Left forelimb (tissue), 1 donor: ENCODE data around the gene CSMD2.

Experiments used
- DNase-seq: peaks from one replicate; pipeline ENCODE4 v3.0.0-alpha.2; 2018; ENCODE audit warnings: low spot score

The CSMD2 gene

GRCh38 chr1:33743221-33743998 lies 421.6 kb downstream of the CSMD2 start:
- DNase-seq, result no peak

DNA sequence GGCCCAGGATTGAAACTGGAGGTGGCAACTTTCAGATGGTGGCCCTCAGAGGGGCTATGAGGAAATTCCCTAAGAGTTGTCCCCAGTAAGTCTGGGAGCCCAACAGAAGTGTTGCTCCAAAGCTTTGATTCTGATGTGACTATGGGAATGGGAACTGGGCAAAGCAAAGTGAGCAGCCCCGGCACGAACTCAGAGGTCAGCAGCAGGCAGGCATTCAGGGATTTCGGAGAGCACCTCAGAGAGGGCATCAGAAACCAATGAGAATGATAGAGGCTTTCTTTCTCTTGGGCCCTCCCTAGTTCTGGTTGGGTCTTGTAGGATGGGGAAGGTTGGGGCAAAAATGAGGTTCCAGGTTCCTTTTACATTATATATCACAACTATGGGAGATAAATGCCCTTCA lies 422.4 kb downstream of the CSMD2 start:
- DNase-seq, result no peak

DNA sequence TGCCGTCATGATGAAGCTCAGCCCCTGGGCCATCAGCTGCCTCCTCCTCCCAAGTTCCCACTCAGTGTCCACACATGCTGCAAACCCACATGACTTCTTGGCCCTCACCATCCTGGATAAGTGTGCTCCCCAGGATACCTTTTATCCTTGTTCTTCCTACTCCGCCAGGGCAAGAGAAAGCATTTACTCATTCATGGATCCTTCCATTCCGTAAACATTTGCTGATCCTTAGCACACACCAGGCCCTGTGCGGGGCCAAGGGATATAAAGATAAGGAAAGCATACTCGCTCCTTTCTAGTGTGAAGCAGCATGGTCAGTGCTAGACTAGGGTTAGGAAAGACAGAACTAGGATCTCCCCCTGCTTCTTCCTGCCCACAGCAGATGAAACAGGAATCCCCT lies 423.3 kb downstream of the CSMD2 start:
- no peak for DNase-seq

DNA sequence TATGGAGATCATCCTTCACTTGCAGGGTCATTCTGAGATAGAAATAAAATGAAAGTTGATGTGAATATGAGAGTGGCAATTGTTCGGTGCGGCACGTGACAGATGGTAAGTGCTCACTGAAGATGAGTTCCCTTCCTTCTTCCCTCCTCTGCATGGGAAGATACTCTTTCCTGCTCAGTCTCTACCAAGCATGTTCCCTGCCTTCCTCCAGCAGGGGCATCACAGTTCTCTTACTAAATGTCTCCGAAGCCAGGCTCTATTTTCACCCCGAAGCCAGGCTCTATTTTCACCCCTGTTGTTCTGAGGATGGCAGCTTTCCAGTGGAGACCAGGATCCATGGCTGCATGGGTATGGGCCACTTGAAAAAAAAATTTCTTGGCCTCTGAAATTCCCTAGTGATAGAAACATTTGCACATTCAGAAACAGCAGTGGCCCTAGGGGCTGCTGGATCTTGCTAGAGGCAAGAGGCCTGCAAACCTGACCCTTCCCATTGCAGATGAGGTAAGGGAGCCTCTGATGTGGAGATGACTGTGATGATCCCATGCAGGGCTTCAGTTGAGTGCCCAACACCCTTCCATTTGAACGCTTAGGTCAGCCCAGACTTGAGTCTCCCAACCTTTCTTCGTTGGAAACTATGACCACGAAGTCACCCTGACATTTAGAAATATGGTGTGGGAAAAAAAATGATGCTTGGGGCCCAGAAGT lies 424.8 kb downstream of the CSMD2 start:
- DNase-seq, result no peak

DNA sequence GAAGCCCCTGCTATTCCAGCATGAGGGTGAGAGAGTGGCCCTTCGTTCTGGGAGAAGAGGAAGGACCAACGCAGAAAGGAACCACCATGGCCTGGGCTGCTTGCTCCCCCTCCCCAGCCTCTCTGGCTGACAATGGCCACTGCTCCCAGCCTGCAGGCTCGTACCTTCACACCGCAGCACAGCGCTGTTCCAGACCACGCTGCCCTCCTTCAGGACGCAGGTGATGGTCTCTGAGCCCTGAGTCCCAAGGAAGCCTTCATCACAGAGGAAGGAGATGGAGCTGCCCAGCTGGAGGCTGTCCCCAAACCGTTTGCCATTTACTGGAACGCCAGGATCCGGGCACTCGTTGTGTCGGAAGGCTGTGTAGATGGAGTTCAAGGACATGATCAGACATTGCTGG lies 426.1 kb downstream of the CSMD2 start:
- no peak for DNase-seq

GRCh38 chr1:33738536-33738935 lies 426.5 kb downstream of the CSMD2 start:
- no peak for DNase-seq

DNA sequence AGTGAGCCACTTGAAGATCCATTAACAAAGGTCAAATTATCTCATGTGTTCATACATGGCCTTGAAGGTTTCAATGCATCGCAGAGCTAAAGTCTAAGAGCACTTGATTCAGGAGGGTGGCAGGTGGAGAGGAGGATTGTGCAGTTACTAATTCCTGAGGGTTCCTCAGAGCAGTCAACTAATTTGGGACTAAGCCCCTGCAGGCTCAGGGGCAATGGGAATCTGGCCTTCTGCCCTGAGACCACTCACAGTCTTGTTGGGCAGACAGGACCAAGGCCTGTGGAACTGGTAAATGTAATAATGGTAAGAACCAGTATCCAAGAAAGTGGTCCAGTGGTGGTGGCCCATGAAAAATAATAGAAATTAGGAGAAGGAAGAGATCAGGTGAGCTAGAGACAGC lies 428.5 kb downstream of the CSMD2 start:
- DNase-seq, result no peak

DNA sequence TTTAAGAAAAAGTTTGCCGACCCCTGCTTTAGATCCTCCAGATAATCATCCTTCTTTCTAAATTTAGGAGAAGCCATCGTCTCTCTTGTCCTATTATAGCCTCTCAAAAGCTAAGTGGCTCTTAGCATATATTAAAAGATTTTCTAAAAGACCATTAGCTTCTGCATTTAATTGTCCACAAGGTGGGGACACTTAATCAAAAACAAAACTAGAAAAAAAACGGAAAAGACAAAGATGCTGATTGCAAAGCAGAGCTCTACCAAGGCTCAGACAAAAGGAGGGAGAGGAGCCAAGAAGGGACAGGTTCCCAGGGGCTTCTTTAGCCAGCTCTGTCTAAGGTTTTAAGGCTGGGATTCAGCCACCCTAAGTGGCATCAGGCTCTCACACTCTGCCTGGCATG lies 429.4 kb downstream of the CSMD2 start:
- no peak for DNase-seq

GRCh38 chr1:33727310-33727709 lies 437.7 kb downstream of the CSMD2 start:
- no peak for DNase-seq

DNA sequence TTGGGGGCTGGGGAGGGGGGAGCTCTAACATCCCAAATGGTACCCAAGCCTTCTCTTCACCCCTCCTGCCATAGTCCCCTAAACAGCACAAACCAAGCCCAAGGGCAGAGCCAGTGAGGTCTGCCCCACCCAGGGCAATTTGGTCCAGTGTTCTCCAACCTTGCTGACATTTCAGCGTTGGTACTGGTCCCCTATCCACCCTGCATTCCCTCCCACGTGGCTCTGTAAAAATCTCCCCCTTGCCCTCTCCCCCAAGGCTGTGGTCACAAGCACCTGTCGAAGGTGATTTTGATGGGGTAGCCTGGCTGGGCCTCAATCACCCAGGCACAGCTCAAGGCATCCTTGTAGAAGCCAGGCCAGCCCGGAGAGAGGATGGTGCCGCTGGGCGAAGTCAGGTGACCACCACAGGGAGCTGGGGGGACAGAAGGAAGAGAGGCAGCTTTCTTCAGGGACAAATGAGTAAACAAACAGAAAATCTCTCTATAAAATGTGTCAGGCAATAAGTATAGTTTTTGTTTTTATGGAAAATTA lies 438.7 kb downstream of the CSMD2 start:
- no peak for DNase-seq

- no peak for DNase-seq
Measured at GRCh38 chr1:33725556-33726160, 439.4 kb downstream of the CSMD2 start.

GRCh38 chr1:33725037-33725436 lies 440.0 kb downstream of the CSMD2 start:
- no peak for DNase-seq

DNA sequence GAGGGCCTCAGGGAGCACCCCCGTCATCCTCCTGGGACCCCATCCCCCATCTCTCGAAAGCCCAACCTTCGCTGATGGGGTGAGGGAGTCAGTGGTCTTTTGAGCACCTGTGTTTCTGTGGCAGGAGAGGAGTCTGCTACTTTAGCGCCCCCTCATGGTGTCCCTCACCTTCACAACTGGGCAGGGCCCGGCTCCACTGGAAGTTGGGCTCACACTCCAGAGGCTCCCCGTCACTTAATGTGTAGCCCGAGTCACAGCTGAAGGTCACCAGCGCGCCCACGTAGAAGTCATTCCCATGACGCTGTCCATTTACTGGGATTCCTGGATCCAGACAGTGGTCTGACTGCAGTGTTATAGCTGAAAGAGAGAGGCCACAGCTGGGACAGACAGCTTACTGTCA lies 440.7 kb downstream of the CSMD2 start:
- no peak for DNase-seq

- no peak for DNase-seq
Measured at GRCh38 chr1:33723251-33723650, 441.8 kb downstream of the CSMD2 start.

GRCh38 chr1:33721301-33721815 lies 443.7 kb downstream of the CSMD2 start:
- DNase-seq, result no peak

- DNase-seq, result no peak
Measured at GRCh38 chr1:33719771-33720670, 445.0 kb downstream of the CSMD2 start.

DNA sequence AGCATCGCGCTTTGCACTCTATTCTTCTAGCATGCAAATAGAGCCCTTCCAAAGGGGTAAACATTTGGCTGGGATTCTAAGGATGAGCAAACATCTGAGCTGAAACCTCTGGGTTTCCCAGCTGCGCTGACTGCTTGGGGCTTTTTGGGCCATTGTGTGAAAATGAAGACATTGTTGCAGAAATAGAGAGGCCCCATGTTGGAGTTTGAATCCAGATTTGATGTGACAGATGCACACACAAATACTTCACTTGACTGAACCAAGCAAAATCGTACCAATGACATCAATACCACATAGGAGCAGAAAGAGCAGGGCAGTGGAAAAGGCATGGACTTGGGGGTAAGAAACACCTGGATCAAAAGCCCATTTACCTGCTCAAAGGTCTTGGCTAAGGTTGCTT lies 445.7 kb downstream of the CSMD2 start:
- DNase-seq, result no peak

DNA sequence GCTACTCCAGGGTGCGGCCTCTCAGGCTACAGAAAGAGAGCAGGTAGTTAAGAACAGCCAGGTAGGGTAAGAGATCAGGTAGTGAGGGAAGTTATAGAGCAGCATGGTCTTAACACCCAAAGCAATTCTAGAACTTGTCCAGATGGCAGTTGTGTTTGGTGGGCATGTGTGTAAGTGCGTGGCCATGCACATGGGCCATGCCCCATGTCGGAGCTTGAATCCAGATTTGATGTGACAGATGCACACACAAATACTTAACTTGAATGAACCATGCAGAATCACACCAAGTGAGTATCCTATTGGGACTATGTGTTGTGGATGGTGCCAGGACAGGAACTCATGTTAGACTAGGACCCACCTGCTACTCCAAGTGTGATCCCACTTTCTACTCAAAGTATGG lies 446.8 kb downstream of the CSMD2 start:
- DNase-seq, result no peak

GRCh38 chr1:33716976-33717688 lies 447.9 kb downstream of the CSMD2 start:
- DNase-seq, result no peak

- no peak for DNase-seq
Measured at GRCh38 chr1:33715195-33715811, 449.7 kb downstream of the CSMD2 start.

- no peak for DNase-seq
Measured at GRCh38 chr1:33714421-33714820, 450.6 kb downstream of the CSMD2 start.
